ENCODE data around the gene PDCD4. TPM values are rescaled to one million over a fixed set of nuclear protein-coding genes. Genes with fewer than 3 reads are reported as not detected.
"Not testable (repeated sequence)": the region's sequence is repeated elsewhere in the genome, so short reads cannot be mapped to it uniquely, and the experiment has no call there.

Gene PDCD4
- total RNA-seq, 1 donor from 2014 or later: 82.4 TPM

DNA sequence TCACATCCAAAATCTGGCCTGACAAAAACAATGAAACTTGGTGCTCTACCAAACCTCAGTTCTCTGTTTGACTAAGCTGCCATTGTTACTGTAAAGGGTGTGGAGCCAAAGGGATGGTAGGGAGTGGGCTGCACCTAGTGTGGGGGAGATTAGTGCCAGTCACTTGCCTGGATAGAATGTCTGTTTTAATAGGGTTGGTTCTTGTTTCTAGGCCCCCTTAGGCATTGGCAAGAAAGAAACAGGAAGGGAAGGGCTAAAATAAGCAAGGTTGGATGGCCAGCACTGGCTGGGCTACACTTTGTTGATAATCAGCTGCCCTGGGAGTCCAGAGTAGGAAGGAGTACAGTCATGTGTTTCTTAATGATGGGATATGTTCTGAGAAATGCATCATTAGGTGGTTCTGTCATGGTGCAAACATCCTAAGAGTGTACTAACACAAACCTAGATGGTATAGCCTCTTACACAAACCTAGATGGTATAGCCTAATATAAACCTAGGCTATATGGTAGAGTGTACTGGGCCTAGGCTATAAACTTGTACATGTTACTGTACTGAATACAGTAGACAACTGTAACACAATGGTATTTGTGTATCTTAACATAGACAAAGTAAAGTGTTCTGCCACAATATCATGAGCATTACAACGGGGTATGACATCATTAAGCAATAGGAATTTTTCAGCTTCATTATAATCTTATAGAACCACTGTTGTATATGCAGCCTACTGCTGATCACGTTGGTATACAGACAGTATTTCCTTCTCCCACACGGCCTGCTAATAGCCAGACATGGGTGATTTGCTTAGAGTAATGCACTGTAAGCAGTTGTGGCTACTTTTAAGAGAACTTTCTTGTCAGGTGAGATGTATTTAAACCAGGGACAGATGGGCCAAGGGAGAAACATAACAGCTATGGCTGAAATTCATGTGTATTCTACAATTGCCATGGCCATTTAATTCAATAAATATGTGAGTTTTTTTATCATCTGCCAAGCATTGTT is 31.9 kb downstream of the PDCD4 start:
- ATAC-seq: peak; percentile 33
- intact Hi-C loops (cut with micrococcal nuclease): no loop called here
- no peak for DNase-seq

GRCh38 chr10:110910138-110910537 is 38.4 kb downstream of the PDCD4 start:
- intact Hi-C loops (cut with micrococcal nuclease): no loop called here
- DNase-seq: no peak
- no peak for ATAC-seq

GRCh38 chr10:110912374-110912773 is 40.6 kb downstream of the PDCD4 start:
- intact Hi-C loops (cut with micrococcal nuclease): no loop called here
- DNase-seq (no peak), ATAC-seq (no peak)

DNA sequence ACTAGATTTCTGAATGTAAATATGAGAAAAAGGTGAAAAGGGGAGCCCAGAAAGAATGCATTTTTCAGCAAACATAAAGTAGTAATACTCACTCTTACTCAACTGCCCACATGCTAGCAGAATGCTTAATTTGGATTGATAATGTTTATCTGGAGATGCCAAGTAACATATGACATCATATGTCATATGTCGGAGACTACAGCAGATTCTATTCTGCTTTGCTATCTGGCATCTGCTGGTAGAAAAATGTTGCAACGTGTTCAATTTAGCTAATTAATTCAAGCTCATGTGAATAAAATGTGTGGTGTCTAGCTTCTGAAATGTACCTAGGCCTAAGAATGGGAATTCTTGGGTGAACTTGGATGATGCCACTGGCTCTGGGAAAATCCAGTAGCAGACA is 42.7 kb downstream of the PDCD4 start:
- no peak for DNase-seq
- intact Hi-C loops (cut with micrococcal nuclease): no loop called here
- ATAC-seq: no peak

DNA sequence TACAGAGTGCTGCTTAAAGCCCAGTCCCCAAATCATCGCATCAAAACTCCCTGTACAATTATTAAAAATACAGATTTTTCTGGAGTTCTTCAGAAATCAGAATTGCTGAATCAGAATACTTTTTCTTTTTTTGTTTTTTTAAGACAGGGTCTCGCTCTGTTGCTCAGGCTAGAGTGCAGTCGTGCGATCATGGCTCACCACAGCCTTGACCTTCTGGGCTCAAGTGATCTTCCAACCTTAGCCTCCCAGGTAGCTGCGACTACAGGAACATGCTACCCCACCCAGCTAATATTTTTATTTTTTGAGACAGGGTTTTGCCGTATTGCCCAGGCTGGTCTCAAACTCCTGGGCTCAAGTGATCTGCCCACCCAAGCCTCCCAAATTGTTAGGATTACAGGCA is 43.3 kb downstream of the PDCD4 start:
- intact Hi-C loops (cut with micrococcal nuclease): no loop called here
- no peak for DNase-seq
- no peak for ATAC-seq

GRCh38 chr10:110915600-110915999 is 43.9 kb downstream of the PDCD4 start:
- intact Hi-C loops (cut with micrococcal nuclease); ATAC-seq: not testable (repeated sequence)

DNA sequence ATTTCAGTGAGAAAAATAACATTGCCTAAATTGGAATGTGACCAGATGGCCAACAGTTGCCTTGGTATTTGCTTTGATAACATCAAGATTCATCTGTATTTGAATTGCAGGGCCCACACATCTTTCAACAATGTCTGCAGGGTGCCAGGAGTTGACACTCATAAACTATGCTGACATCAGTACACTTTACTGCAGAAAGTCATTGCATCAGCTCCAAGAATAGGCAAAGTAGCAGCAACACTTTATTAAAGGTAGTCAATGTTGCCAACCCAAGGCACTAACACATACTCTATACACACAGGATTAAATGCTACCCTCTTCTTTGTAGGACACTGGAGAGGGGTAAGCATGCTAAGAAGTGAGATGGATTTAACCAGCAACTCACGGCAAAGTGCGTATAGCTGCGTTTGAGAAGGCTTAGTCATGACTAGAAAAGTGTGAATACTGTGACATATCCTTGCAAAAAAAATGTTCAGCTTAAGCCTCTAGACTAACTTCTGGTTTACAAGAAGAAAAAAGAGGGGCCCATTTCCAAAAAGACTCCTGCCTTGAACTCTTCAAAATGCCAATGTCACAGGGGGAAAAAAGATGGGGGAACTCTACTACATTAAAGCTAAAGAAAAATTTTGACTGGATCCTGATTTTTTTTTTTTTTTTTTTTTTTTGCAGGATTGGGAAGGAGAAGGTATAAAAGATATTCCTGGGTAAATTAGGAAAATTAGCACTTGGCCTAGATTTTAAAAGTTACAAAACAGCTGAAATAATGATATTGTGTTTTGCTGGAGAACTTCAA is 45.0 kb downstream of the PDCD4 start:
- ATAC-seq (no peak), DNase-seq (no peak)
- intact Hi-C loops (cut with micrococcal nuclease): no loop called here

More at GRCh38 chr10:110915600-110915999, 43.9 kb downstream of the PDCD4 start:
- DNase-seq: not testable (repeated sequence)

DNA sequence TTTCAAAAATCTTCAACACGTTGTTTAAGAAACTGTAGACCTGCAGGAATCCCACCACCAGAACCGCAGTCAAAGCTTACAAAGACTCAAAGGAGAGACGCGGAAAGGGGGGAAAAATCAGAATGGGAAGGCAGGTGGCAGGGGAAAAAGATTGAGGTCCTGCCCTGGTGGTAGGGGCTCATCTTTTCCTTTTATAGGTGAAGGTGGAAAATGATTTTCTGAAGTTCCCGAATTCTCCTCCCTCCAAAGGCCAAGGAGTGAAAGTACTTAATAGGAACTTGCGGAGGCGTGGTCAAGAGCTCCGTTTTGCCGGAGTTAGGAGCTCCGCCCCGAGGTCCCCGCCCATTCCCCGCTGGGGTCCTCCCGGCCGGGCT is 46.5 kb downstream of the PDCD4 start:
- intact Hi-C loops (cut with micrococcal nuclease): no loop called here
- ATAC-seq (no peak), DNase-seq (peak; percentile 98)

DNA sequence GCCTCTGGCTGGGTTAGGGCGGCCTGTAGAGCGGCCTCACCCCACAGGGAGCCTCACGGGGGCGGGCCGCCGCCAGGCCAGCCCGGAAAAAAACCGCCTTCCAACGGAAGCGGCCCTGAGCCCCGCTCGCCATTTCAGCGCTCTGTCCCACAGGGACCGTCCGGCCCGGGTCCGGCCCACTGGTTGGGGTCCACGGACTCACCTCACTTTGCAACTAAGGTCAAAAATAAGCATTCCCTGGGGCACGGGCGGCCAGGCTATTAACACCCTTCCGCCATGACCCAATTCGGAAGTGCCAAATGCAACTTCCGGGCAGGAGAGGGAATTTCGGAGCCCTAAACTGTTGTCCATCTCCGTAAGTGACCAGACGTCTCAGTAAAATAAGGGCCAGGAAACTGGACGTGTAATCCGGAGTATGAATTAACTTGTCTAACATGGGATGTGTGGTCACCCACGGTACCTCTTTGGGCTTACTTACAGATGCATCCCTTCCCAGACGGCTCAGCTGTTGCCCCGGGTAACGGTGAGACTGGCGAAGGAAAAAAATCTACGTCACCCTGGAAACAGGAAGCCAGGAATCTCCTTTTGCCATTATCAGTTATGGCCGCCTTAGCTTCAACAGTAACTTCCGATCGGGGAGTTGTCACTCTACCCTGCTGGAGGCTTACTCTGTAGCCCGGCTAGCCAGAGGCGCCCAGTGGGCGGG is 47.1 kb downstream of the PDCD4 start, which contains the start of gene BBIP1:
Gene BBIP1 (minus strand): TSS at position 538 of the 706 bp plus-strand sequence. CDS start 1,023 bp downstream, outside the sequence.
- DNase-seq (no peak), ATAC-seq (peak; percentile 95)
- intact Hi-C loops (cut with micrococcal nuclease): no loop called here

DNA sequence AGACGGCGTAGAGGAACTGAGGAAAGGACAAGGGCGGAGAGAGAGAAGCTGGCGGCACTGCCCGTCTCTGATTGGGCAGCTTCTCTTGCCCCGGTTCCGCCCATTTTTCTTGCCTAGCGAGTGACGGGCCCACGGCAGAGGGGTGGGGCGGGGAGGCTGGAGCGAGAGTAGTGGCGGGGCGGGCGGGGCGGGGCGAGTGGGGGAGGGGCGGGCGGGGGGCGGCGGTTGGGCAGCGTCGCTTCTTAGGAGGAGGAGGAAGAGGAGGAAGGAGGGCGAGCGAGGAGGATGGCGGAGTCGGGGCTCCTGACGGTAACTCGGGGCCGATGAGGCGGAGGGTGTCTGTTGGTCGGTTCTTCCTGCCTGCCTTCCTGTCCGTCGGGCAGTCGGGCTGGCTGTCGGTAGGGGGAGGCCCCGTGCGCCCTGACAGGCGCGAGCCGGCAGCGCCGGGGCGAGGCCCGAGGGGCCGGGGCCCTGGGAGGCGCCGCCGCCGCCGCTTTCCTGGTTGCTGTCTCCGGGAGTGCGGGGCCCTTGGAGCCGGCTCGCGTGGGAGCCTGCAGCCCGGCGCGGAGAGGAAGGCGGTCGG is 47.7 kb downstream of the PDCD4 start, which contains the start of gene SHOC2:
Gene SHOC2 (plus strand): TSS at position 256 of the 583 bp plus-strand sequence. CDS start 44,755 bp downstream, outside the sequence.
- DNase-seq (peak; percentile 99), ATAC-seq (peak; percentile 53)

DNA sequence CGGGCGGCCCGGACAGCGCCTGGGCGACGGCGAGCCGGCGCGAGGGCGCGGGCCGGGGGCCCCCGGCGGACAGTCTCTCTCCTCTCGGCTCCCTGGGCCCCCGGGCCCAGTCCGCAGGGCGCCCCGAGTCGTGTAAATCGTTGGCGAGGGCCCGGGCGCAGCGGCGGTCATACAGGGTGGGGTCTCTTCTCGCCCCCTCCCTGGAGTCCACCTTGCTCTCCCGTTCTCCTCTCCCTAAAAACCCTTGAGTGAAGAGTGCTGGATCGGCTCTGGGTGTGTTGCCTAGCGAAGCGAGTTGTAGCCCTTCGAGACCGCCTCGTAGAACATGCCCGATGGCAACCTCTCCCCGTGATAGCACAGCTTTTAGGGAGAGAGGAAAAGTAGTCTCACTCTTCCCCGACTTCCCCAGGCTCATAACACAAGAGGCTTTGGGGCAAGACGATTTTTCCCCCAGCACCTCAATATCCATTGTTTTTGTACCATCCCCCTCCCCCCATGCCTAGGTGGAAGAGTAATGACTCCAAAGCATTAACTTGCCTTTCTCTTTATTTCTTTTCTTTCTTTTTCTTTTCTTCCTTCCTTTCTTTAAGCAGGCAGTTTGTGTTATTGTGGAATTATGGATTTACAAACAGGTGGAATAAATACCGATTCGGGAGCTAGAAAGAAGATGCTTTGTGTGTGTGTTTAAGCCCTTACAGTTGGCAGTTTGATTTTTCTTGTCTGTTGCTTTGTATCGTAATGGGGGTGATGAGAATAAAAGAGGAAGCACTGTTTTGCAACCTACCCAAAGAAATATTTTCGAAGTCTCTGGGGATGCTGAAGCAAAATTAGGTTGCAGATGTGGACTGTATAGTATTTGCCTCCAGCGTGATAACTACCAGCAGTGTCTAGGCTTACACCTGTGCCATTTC is 48.5 kb downstream of the PDCD4 start:
- no peak for ATAC-seq
- intact Hi-C loops (cut with micrococcal nuclease): no loop called here
- DNase-seq: peak; percentile 58

More for the DNA sequence above, 47.7 kb downstream of the PDCD4 start, which contains the start of gene SHOC2:
- intact Hi-C loops (cut with micrococcal nuclease): no loop called here

DNA sequence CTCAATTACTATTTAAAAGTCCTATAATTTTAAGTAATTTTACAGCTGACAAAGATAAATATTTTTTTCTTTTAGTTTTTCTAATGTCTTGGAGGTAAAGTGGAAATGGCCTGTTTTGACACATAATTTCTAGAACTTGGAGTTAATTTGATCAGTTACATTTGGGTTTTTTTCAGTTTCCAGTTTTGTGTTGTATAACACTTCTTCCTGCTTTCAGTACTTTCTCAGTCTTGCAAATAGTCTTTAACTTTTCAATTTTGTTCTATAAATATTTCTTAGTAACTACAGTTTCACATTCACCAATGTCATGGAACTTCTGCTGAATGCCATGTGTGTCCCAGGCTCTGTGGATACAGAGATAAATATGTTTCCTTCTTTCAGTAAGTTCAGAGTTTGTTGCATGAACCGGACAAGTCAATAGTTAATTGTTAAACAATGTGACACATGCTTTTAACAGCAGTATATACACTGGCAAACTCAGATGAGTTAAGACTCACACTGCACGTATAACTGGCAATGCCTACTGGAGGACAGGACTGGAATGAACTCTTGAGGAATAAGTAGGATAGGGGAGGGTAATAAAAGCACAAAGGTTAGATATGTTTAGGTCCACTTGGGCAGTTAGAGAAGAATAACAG is 52.2 kb downstream of the PDCD4 start:
- DNase-seq (no peak), ATAC-seq (no peak)
- intact Hi-C loops (cut with micrococcal nuclease): no loop called here

DNA sequence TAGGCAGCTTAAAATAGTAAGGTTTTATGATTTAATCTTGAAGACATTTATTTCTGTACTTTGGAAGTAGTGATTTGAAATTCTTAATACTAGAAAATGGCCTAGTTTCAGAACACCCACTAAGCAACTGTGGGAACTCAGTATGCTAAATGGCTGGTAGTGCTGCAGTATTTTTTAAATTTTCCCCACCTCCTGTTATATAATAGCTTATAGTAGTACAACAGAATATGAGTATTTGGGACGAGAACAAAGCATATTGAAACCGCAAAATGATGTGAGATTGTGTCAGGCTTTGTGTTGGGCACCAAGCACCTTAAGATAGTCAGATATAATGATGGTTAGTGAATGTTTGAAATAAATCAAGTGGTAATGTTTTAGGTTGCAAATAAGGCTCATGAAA is 55.7 kb downstream of the PDCD4 start:
- intact Hi-C loops (cut with micrococcal nuclease): no loop called here
- no peak for ATAC-seq
- no peak for DNase-seq

DNA sequence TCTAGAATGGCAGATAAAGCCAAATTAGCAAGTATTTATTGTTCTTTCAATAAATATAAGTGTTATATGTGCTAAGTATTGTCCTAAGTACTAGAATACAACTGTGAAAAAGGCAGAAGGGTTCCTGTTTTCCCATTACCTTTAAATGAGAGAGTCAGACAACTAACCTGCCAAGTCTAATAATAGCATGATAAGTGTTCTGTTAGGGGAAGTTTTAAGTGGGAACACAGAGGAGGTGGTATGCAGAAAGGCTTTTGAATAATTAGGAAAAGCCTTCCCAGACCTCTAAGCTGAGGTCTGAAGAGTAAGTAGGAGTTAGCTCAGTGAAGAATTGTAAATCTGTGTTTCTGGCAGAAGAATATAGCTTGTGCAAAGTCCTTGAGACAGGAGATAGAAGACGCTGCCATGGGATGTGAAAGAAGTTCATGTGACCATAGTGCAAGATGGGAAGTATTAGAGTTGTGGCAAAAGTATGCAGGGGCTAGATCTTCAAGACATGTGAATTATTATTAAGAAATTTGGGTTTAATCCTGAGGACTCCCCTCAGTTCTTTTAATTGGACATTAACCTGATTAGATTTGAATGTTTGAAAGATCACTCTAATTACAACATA is 60.1 kb downstream of the PDCD4 start:
- DNase-seq: no peak
- intact Hi-C loops (cut with micrococcal nuclease): no loop called here
- ATAC-seq: peak; percentile 84

- no peak for DNase-seq
- peak; percentile 12 for ATAC-seq
- intact Hi-C loops (cut with micrococcal nuclease): no loop called here
These were observed 60.9 kb downstream of the PDCD4 start for GRCh38 chr10:110932505-110933180.

DNA sequence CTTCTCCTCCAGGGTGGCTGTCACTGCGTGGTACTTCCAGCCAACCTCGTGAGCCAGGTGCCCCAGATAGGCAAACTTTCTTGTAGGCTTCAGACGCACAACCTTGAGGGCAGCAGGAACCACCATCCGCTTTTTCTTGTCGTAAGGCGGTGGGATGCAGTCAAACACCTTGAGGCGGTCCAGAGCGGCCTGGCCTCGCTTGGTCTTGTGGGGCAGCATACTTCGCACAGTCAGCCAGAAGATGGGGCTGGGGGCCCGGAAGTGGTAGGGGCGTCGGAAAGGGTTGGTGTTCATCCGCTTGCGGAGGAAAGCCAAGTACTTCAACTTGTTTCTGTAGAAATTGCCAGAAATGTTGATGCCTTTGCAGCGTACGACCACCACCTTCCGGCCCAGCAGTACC is 65.0 kb downstream of the PDCD4 start:
- ATAC-seq (no peak), DNase-seq (no peak)
- intact Hi-C loops (cut with micrococcal nuclease): no loop called here
